Endothelial cell of umbilical vein (primary cell): ENCODE data around the gene GTSE1. TPM values are rescaled to one million over a fixed set of nuclear protein-coding genes. Genes with fewer than 3 reads are reported as not detected.

Experiments used
- BruUV-seq: library from RNA; stranded (reverse); fragments of 400-500 nt; replicated peaks from 2 replicates; lab custom pipeline; 2021; lab: Mats Ljungman, UMichigan
- CTCF ChIA-PET: fragments of 300-600, 350-600 bp; sonication (Branson Sonifier 250); formaldehyde crosslinking; loops from one replicate; lab custom pipeline; 2021; ENCODE audit warnings: antibody characterized with exemption, inconsistent platforms; lab: Charles Lee
- POLR2A ChIA-PET: fragments of 300-600, 350-600 bp; sonication (Branson Sonifier 250); formaldehyde crosslinking; loops from one replicate; lab custom pipeline; 2021; ENCODE audit warnings: antibody characterized with exemption, inconsistent platforms; lab: Charles Lee
- DNase-seq: peaks from one replicate; pipeline ENCODE4 v3.0.0-alpha.2; 2011; ENCODE audit warnings: low read depth, low spot score
- FAIRE-seq: peaks from 2 replicates; lab custom pipeline; 2011; peaks lifted over from hg19 to GRCh38; lab: Jason Lieb, UNC
- H2AFZ ChIP-seq: 2 replicates; pipeline ENCODE4 v1.6.0; 2012; ENCODE audit warnings: low read depth, low read length, control low read depth, inconsistent platforms
- H3K27ac ChIP-seq: 2 replicates; pipeline ENCODE4 v1.5.1; 2011; ENCODE audit warnings: low read depth, mild to moderate bottlenecking, control low read depth, low read length, moderate library complexity; ENCODE audit not compliant: insufficient read depth
- H3K27me3 ChIP-seq, 2 experiments: 2 replicates each; pipeline versions ENCODE4 v1.6.0 to v1.6.1; 2011; ENCODE audit warnings: low read length in 2 of 2, mixed read lengths in 1 of 2; ENCODE audit not compliant: control insufficient read depth in 2 of 2, insufficient read depth in 2 of 2
- H3K36me3 ChIP-seq, 2 experiments: 2 replicates in 1 of 2; 3 replicates in 1 of 2; pipeline ENCODE4 v1.5.1; 2011; ENCODE audit warnings: low read length in 2 of 2, mild to moderate bottlenecking in 1 of 2, moderate library complexity in 1 of 2; ENCODE audit not compliant: control insufficient read depth in 2 of 2, insufficient read depth in 2 of 2; ENCODE audit errors: extremely low read depth in 1 of 2
- H3K4me1 ChIP-seq: 3 replicates; pipeline ENCODE4 v1.5.1; 2011; ENCODE audit warnings: mild to moderate bottlenecking, low read length; ENCODE audit not compliant: control insufficient read depth, insufficient read depth; ENCODE audit errors: extremely low read depth
- H3K4me2 ChIP-seq: 2 replicates; pipeline ENCODE4 v1.6.1; 2011; ENCODE audit warnings: low read length, control low read depth, mixed read lengths; ENCODE audit not compliant: insufficient read depth
- H3K4me3 ChIP-seq, 3 experiments: fragments of 200-600 bp in 1 of 3; sonication (generic), shearing (Covaris generic) in 1 of 3; replicated peaks in 1 of 3; 2 replicates each; pipeline ENCODE4 v1.5.1; 2011 to 2016; ENCODE audit warnings: control low read depth in 3 of 3, low read length in 3 of 3, mild to moderate bottlenecking in 2 of 3, inconsistent platforms in 1 of 3, low read depth in 1 of 3, moderate library complexity in 1 of 3; ENCODE audit not compliant: insufficient read depth in 1 of 3
- H3K79me2 ChIP-seq: 2 replicates; pipeline ENCODE4 v1.6.0; 2012; ENCODE audit warnings: low read length, inconsistent platforms; ENCODE audit not compliant: control insufficient read depth, insufficient read depth
- H3K9ac ChIP-seq: replicated peaks from 2 replicates; pipeline ENCODE3; 2011; ENCODE audit warnings: low read length, control low read depth; ENCODE audit not compliant: insufficient read depth; ENCODE audit errors: extremely low read depth
- H3K9me1 ChIP-seq: replicated peaks from 3 replicates; pipeline ENCODE4 v1.6.0; 2011; ENCODE audit warnings: mild to moderate bottlenecking, low read length; ENCODE audit not compliant: control insufficient read depth, insufficient read depth; ENCODE audit errors: extremely low read depth
- H3K9me3 ChIP-seq: replicated peaks from 2 replicates; pipeline ENCODE4 v1.5.1; 2012; ENCODE audit warnings: low read length, inconsistent platforms; ENCODE audit not compliant: control insufficient read depth, insufficient read depth
- H4K20me1 ChIP-seq: replicated peaks from 2 replicates; pipeline ENCODE3; 2011; ENCODE audit warnings: mild to moderate bottlenecking, low read length; ENCODE audit not compliant: control insufficient read depth, insufficient read depth; ENCODE audit errors: extremely low read depth
- CTCF ChIP-seq, 2 donors: IDR thresholded peaks; 1 replicate in 1 of 2; 2 replicates in 1 of 2; pipeline ENCODE4 v1.5.1; 2011; ENCODE audit warnings: low read length in 2 of 2, mild to moderate bottlenecking in 2 of 2, moderate library complexity in 2 of 2, control low read depth in 1 of 2, inconsistent platforms in 1 of 2, low read depth in 1 of 2; ENCODE audit not compliant: insufficient read depth in 1 of 2; ENCODE audit errors: extremely low read depth in 1 of 2
- EZH2 ChIP-seq: IDR thresholded peaks from 2 replicates; pipeline ENCODE4 v1.6.1; 2012; ENCODE audit warnings: borderline replicate concordance, low read depth, mild to moderate bottlenecking, moderate library complexity, low read length, inconsistent platforms; ENCODE audit not compliant: severe bottlenecking
- GATA2 ChIP-seq: IDR thresholded peaks from 2 replicates; pipeline ENCODE4 v1.7.0; 2011; ENCODE audit warnings: low read depth, mild to moderate bottlenecking, moderate library complexity, mixed read lengths, low read length; ENCODE audit not compliant: insufficient read length, insufficient read depth
- JUN ChIP-seq: IDR thresholded peaks from 2 replicates; pipeline ENCODE4 v1.6.1; 2011; ENCODE audit warnings: borderline replicate concordance, low read depth; ENCODE audit not compliant: insufficient read length, insufficient read depth
- MAX ChIP-seq: IDR thresholded peaks from 2 replicates; pipeline ENCODE4 v1.6.1; 2011; ENCODE audit not compliant: insufficient read depth, insufficient read length
- POLR2A ChIP-seq: IDR thresholded peaks from 2 replicates; pipeline ENCODE4 v1.6.1; 2012; ENCODE audit warnings: low read depth, mild to moderate bottlenecking, control low read depth, low read length
- POLR2AphosphoS5 ChIP-seq: IDR thresholded peaks from 2 replicates; pipeline ENCODE4 v1.6.1; 2012; ENCODE audit warnings: low read depth, mild to moderate bottlenecking, control low read depth, low read length, moderate library complexity; ENCODE audit not compliant: insufficient read depth
- dilution Hi-C: fragments of 300-500 bp; cut with MboI; formaldehyde crosslinking; loops from one replicate; pipeline ENCODE4 v1.15.0; 2019; ENCODE audit warnings: low sequenced_read_pairs; ENCODE audit not compliant: extremely low pct_ligation_motif_present
- intact Hi-C: fragments of 100-400 bp; cut with micrococcal nuclease; formaldehyde crosslinking; loops from one replicate; pipeline ENCODE4 v1.10.0; 2022
- polyA plus RNA-seq, 4 experiments: library from polyadenylated mRNA; depleted of rRNA in 3 of 4; stranded (reverse) in 3 of 4; unstranded in 1 of 4; fragments of >200 nt; gene quantifications; 2 replicates each; pipeline versions ENCODE4 v1.2.1 to v1.2.3, GENCODE V29; 2011 to 2012; ENCODE audit warnings: missing spikeins in 1 of 4
- total RNA-seq: library from RNA; stranded (reverse); gene quantifications from 2 replicates; pipeline ENCODE4 v1.2.3, GENCODE V29; 2021

The GTSE1 gene
- total and polyA plus RNA-seq, 2 donors (not counting 3 experiments of a cell fraction or from before 2014, with no cell fraction given): 25.9 to 57.2 TPM

GRCh38 chr22:46376908-46377524 lies 80.3 kb downstream of the GTSE1 start:
- intact Hi-C loops: no loop called here
- BruUV-seq: no TSS peak
- FAIRE-seq (no peak), DNase-seq (no peak)
- Histone ChIP-seq H3K79me2 (no peaks in the 10 kb centered on the region), H3K9me3 (no peaks in the 10 kb centered on the region), H3K9me1 (no peaks in the 10 kb centered on the region), H3K4me3 (no peak overlapping the region), H3K4me1 (peaks cover 6% of the 10 kb centered on the region), H2AFZ (no peak overlapping the region), H3K27me3 (no peaks in the 10 kb centered on the region), H4K20me1 (no peaks in the 10 kb centered on the region), H3K36me3 (no peaks in the 10 kb centered on the region), H3K9ac (no peak overlapping the region), H3K27ac (no peak overlapping the region), H3K4me2 (no peak overlapping the region)
- POLR2A ChIA-PET: no interaction called here
- dilution Hi-C loops: no loop called here
- TF ChIP-seq GATA2 (no peak), JUN (no peak), POLR2AphosphoS5 (no peak), CTCF (IDR thresholded peaks at IDR 0.05; ENCODE audit: extremely low read depth in 1 of 2, insufficient read depth in 1 of 2, low read depth in 1 of 2, low read length in 2 of 2) (no peak), EZH2 (no peak), MAX (no peak), POLR2A (no peak)
- CTCF ChIA-PET: interaction anchor here (2.3 kb wide), 1 partner anchor 9 kb away, joined by 10 read pairs; no protein-coding TSS in a partner anchor
